OCI-LY3 (cell line): ENCODE results near the gene OSMR.

Experiments used
- EZH2phosphoT487 ChIP-seq: fragments of 200-600 bp; shearing (Covaris generic); IDR thresholded peaks from 2 replicates; pipeline ENCODE4 v1.6.1; 2018; ENCODE audit warnings: antibody characterized with exemption, mixed run types, low read depth
- TF ChIP-seq, protein P1 (sequence below): fragments of 200-600, 300-600 bp; sonication (generic); IDR thresholded peaks from 2 replicates; pipeline ENCODE4 v1.5.1; 2014; ENCODE audit warnings: antibody characterized with exemption, low read length, low read depth

DNA sequence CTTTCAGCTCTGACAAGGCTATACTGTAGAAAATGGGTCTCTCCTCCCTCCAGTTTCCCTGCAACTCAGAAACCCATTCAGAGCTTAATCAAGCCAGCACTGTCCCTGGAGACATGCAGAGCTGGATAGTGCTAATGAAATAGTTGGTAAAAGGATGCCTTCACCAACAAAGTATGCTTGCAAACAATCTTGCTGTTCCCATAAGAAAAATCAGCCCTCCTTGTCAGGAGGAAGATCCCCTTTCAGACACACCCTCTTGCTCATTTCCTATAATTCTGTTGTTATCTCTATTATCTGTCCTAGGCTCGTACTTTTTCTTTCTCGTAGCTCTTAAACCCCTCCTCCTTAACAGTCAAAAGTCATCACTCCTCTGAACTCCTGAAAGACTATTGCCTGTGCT lies 9.9 kb upstream of the OSMR start:
- TF ChIP-seq, protein P1, sequence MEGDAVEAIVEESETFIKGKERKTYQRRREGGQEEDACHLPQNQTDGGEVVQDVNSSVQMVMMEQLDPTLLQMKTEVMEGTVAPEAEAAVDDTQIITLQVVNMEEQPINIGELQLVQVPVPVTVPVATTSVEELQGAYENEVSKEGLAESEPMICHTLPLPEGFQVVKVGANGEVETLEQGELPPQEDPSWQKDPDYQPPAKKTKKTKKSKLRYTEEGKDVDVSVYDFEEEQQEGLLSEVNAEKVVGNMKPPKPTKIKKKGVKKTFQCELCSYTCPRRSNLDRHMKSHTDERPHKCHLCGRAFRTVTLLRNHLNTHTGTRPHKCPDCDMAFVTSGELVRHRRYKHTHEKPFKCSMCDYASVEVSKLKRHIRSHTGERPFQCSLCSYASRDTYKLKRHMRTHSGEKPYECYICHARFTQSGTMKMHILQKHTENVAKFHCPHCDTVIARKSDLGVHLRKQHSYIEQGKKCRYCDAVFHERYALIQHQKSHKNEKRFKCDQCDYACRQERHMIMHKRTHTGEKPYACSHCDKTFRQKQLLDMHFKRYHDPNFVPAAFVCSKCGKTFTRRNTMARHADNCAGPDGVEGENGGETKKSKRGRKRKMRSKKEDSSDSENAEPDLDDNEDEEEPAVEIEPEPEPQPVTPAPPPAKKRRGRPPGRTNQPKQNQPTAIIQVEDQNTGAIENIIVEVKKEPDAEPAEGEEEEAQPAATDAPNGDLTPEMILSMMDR, result no peak
- no peak for TF ChIP-seq EZH2phosphoT487
